Lung (tissue), 16 donors: ENCODE data around the gene ACSS3. TPM values are rescaled to one million over a fixed set of nuclear protein-coding genes. Genes with fewer than 3 reads are reported as not detected.
A peak's percentile ranks its signal among the peaks of the same experiment; 100 is the strongest.

Source experiments
- ATAC-seq: fragments of 200-7000 bp; cut with Tn5 transposase; one replicate; pipeline ENCODE4 v1.9.1; 2020; ENCODE audit warnings: moderate number of reproducible peaks; ENCODE audit not compliant: insufficient read depth, low FRiP score
- DNase-seq, 3 donors: peaks; one replicate each; pipeline ENCODE4 v3.0.0-alpha.2; 2013 to 2017
- H3K27ac ChIP-seq, 2 donors: one replicate each; pipeline ENCODE4 v1.5.1; 2013; ENCODE audit warnings: mild to moderate bottlenecking in 2 of 2, moderate library complexity in 2 of 2, control low read depth in 1 of 2, inconsistent platforms in 1 of 2, low read depth in 1 of 2, low read length in 1 of 2
- H3K27me3 ChIP-seq, 3 donors: one replicate each; pipeline ENCODE4 v1.5.1; 2013; ENCODE audit warnings: low read length in 2 of 3; ENCODE audit not compliant: control insufficient read depth in 3 of 3, insufficient read depth in 3 of 3
- H3K36me3 ChIP-seq, 4 donors: one replicate each; pipeline ENCODE4 v1.5.1; 2013; ENCODE audit warnings: low read length in 4 of 4, mild to moderate bottlenecking in 1 of 4, moderate library complexity in 1 of 4; ENCODE audit not compliant: control insufficient read depth in 4 of 4, insufficient read depth in 4 of 4
- H3K4me1 ChIP-seq, 5 donors: one replicate each; pipeline ENCODE4 v1.5.1; 2013; ENCODE audit warnings: low read length in 5 of 5, mild to moderate bottlenecking in 2 of 5, moderate library complexity in 1 of 5; ENCODE audit not compliant: control insufficient read depth in 5 of 5, insufficient read depth in 5 of 5
- H3K4me3 ChIP-seq: one replicate; pipeline ENCODE4 v1.5.1; 2013; ENCODE audit warnings: mild to moderate bottlenecking, control low read depth, moderate library complexity
- H3K9ac ChIP-seq, 2 donors: one replicate each; pipeline ENCODE4 v1.5.1; 2013; ENCODE audit warnings: low read length in 2 of 2, control low read depth in 1 of 2; ENCODE audit not compliant: insufficient read depth in 1 of 2
- H3K9me3 ChIP-seq, 4 donors: one replicate each; pipeline ENCODE4 v1.5.1; 2013; ENCODE audit warnings: low read length in 3 of 4, mild to moderate bottlenecking in 1 of 4, moderate library complexity in 1 of 4; ENCODE audit not compliant: control insufficient read depth in 4 of 4, insufficient read depth in 3 of 4
- CTCF ChIP-seq: IDR thresholded peaks from 2 replicates; pipeline ENCODE4 v1.5.1; 2012; ENCODE audit warnings: mild to moderate bottlenecking; ENCODE audit errors: control extremely low read depth, extremely low read depth
- WGBS, 2 donors: extraction: QIAGEN DNeasy Blood & Tissue Kit; methylation state at CpG; one replicate each; pipeline ENCODE4 v1.1.7; 2013; 5-methylcytosine and 5-hydroxymethylcytosine counted together
- long read RNA-seq, 5 donors: transcript quantifications; one replicate each; lab custom pipeline, GENCODE V29; 2026
- polyA plus RNA-seq, 2 donors: library from polyadenylated mRNA; stranded (reverse); fragments of 200-250 nt; gene quantifications; one replicate each; pipeline ENCODE4 v1.2.1, GENCODE V29; 2013
- total RNA-seq, 2 donors: library from RNA; depleted of rRNA in 1 of 2; stranded (reverse); fragments of >200 nt in 1 of 2; gene quantifications; one replicate each; pipeline ENCODE4 v1.2.1, GENCODE V29; 2014 to 2021
- donor health status: control.
- donor health status: control.
- donor health status: Bipolar disorder and iron deficiency.
- donor health status: healthy.
- donor health status: DM: yes; HTN: yes; CAD: no.

Gene ACSS3, protein sequence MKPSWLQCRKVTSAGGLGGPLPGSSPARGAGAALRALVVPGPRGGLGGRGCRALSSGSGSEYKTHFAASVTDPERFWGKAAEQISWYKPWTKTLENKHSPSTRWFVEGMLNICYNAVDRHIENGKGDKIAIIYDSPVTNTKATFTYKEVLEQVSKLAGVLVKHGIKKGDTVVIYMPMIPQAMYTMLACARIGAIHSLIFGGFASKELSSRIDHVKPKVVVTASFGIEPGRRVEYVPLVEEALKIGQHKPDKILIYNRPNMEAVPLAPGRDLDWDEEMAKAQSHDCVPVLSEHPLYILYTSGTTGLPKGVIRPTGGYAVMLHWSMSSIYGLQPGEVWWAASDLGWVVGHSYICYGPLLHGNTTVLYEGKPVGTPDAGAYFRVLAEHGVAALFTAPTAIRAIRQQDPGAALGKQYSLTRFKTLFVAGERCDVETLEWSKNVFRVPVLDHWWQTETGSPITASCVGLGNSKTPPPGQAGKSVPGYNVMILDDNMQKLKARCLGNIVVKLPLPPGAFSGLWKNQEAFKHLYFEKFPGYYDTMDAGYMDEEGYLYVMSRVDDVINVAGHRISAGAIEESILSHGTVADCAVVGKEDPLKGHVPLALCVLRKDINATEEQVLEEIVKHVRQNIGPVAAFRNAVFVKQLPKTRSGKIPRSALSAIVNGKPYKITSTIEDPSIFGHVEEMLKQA
- 10 to 100 TPM; 24.8 to 85.5 TPM for total RNA-seq
- polyA plus RNA-seq, result 1 to 10 TPM; 5.3 to 6.9 TPM
- long read RNA-seq, donor 1, full-length matches to known transcripts, result 6 of 6 reads
- long read RNA-seq, donor 1, partial matches to known transcripts, result 0 of 6 reads
- long read RNA-seq, donor 1, other reads (novel, unspliced or antisense), result 0 of 6 reads
- long read RNA-seq, donor 2, result 0 reads
- long read RNA-seq, donor 3, partial matches to known transcripts, result 0 of 1 reads
- long read RNA-seq, donor 3, other reads (novel, unspliced or antisense), result 0 of 1 reads
- long read RNA-seq, donor 4, full-length matches to known transcripts, result 2 of 2 reads
- long read RNA-seq, donor 4, partial matches to known transcripts, result 0 of 2 reads
- long read RNA-seq, donor 4, other reads (novel, unspliced or antisense), result 0 of 2 reads
- long read RNA-seq, donor 5, full-length matches to known transcripts, result 8 of 18 reads
- long read RNA-seq, donor 5, partial matches to known transcripts, result 10 of 18 reads
- long read RNA-seq, donor 5, other reads (novel, unspliced or antisense), result 0 of 18 reads

GRCh38 chr12:81077686-81078441 is at the start of gene ACSS3:
Gene ACSS3 (plus strand): TSS chr12:81078079. CDS start chr12:81078121, 42 bp downstream.
- no peak for TF ChIP-seq CTCF
- WGBS, 2 donors, result 1 to 3% methylated on average over 47 to 49 of the region's 49 CpGs
- ATAC-seq (peak; percentile 72), DNase-seq (peak; percentile 84 to 89 (median 85))
- H3K36me3 ChIP-seq, result no peaks in the 10 kb centered on the region
- H3K4me1 ChIP-seq, result peaks cover 0 to 18% (median 9%) of the 10 kb centered on the region in 5 donors
- H3K9ac ChIP-seq, result peak within 1 kb of the TSS; percentile 77 to 84
- H3K9me3 ChIP-seq, result no peaks in the 10 kb centered on the region
- peak within 1 kb of the TSS; percentile 55 to 98 for H3K27ac ChIP-seq
- H3K4me3 ChIP-seq, result peak within 1 kb of the TSS; percentile 57
- H3K27me3 ChIP-seq, result no peaks in the 10 kb centered on the region

- Histone ChIP-seq H3K27ac (no peak overlapping the region), H3K4me3 (no peak overlapping the region), H3K9me3 (no peaks in the 10 kb centered on the region), H3K9ac (no peak overlapping the region), H3K27me3 (no peaks in the 10 kb centered on the region), H3K36me3 (no peaks in the 10 kb centered on the region), H3K4me1 (no peaks in the 10 kb centered on the region)
- WGBS, 2 donors, result 86 to 93% methylated on average over 1 of the region's 1 CpG
- ATAC-seq (no peak), DNase-seq (no peak)
- no peak for TF ChIP-seq CTCF
These were observed 43.0 kb upstream of the ACSS3 start for GRCh38 chr12:81034926-81035325.

DNA sequence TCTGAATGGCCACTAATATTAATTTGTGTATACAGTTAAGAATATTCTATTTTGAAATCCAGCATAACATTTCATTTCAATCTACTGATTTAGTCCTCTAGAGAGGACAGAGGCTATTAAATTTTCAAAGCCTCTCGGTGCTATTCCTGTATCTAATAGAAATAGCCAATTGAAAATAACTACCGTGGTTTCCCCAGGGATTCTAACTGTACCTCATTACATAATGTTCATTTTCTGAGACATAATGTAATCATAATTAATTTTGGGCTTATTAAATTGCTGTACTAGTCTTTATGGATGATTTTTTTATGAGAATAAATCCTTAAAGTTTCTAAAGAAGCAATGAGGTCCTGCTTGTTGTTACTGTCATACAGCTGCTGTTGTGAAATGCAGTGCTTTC is 38.6 kb upstream of the ACSS3 start:
- TF ChIP-seq CTCF, result no peak
- 83 to 90% methylated on average over 2 of the region's 2 CpGs for WGBS, 2 donors
- no peak for ATAC-seq

More for the DNA sequence above, 38.6 kb upstream of the ACSS3 start:
- no peaks in the 10 kb centered on the region for H3K36me3 ChIP-seq
- H3K9me3 ChIP-seq, result no peaks in the 10 kb centered on the region
- H3K4me3 ChIP-seq, result no peak overlapping the region
- no peaks in the 10 kb centered on the region for H3K4me1 ChIP-seq
- H3K27ac ChIP-seq, result no peak overlapping the region
- H3K9ac ChIP-seq, result no peak overlapping the region
- no peaks in the 10 kb centered on the region for H3K27me3 ChIP-seq
- peak in 1 of 3 donors; percentile 8 for DNase-seq
